ENCODE data around the gene CDIPT.
A peak's percentile ranks its signal among the peaks of the same experiment; 100 is the strongest.
"Not testable (repeated sequence)": the region's sequence is repeated elsewhere in the genome, so short reads cannot be mapped to it uniquely, and the experiment has no call there.

CDIPT gene

DNA sequence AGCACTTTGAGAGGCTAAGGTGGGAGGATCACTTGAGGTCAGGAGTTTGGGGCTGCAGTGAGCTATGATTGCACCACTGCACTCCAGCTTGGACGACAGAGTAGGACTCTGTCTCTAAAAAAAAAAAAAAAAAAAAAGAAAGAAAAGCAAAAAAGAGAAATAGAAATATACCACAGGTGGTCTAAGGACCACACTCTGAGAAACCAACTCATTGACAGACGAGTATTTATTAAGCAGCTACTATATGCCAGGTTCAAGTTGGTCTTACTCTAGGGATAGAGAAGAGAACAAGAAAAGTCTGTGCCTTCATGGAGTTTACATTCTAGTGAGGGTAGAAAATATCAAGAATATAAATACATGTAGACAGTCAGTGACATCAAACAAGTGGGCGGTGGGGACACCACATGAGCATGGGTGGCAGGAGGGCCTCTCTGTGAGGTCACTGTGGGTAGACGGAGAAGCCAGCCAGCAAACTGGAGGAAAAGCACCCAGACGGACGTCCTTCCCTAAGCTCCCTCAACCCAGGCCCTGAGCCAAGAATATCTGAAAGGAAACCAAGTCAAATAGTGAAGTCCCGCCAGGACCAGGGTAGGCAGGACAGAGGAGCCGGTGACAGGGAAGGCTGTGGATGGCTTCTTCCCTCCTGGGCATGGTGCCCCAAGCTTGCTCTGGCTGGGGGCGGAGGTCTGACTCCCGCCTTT is 4.7 kb downstream of the CDIPT start:
- DNase-seq (ENCODE audit: low read depth): no peak

DNA sequence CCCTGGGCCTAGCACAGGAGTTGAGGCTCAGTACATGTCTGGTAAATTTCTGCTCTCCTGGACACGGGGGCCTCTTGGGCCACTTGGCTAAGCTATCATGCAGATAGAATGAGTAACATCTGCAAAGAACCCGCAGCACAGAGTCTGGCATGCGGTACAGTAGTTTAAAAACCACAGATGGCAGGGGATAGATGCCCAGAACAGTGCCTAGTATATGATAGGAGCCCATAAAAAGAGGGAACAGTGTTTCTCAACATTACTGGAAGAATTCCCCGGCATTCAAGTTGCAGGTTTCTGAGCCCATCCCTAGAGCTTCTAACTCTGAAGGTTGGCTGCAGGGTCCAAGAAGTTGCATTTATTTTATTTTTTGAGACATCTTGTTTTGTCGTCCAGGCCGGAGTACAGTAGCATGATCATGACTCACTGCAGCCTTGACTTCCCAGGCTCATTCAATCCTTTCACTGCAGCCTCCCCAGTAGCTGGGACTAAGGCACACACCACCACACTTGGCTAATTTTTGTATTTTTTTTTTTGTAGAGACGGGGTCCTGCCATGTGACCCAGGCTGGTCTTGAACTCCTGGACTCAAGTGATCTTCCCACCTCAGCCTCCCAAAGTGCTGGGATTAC is 5.8 kb downstream of the CDIPT start:
- DNase-seq (ENCODE audit: low read depth): no peak

DNA sequence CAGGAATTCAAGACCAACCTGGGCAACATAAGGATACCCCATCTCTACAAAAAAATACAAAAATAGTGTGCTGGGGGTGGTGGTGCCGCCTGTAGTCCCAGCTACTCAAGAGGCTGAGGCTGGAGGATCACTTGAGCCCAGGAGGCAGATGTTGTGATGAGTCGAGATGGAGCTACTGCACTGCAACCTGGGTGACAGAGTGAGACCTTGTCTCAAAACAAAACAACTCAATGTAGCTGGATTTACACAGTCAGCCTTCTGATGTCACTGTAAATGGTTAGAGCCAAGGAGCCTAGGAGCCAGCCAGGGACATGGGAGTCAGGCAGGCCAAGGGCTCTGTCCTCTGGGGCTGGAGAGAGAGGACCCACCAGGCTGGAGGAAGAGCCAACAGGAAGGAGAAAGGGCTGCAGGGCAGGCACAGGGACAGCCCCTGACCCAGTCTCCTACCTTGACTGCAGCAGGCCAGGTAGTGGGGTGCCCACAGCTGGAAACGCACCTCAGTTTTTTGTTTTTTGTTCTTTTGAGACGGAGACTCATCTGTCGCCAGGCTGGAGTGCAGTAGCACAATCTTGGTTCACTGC is 8.4 kb downstream of the CDIPT start:
- DNase-seq (ENCODE audit: low read depth): no peak

DNA sequence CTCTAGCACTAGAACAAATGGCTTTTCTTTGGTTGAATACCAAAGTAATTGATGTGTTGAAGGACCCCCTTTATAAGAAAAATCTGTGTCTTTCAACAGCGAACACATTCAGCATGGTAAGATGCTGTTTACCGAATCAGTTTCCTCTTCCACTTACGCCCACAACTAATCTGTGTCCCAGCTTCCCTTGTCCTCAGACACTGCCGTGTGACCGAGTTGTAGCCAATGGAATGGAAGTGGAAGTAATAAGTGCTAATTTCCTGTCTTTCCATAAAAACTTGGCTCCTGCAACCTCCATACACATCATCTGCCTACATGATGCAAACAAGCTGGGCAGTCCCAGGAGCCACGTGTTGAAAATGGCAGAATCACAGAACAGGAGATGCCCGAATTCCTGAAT is 10.4 kb downstream of the CDIPT start:
- DNase-seq (ENCODE audit: low read depth): no peak

DNA sequence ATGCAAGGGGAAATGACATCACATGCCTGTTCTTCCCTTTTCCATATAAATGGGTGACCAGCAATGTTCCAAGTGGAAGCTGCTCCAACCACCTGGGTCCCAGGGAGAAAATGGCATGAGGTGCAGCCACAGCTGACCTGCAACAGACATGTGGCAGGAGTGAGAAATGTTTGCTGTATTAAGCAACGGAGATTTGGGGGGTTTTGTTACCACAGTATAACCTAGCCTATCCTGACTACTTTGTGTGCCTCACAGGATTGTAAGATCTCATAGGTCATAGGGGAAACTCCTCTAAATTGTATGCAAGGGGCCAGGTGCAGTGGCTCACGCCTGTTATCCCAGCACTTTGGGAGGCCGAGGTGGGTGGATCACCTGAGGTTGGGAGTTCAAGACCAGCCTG is 12.0 kb downstream of the CDIPT start:
- DNase-seq (ENCODE audit: low read depth): no peak

DNA sequence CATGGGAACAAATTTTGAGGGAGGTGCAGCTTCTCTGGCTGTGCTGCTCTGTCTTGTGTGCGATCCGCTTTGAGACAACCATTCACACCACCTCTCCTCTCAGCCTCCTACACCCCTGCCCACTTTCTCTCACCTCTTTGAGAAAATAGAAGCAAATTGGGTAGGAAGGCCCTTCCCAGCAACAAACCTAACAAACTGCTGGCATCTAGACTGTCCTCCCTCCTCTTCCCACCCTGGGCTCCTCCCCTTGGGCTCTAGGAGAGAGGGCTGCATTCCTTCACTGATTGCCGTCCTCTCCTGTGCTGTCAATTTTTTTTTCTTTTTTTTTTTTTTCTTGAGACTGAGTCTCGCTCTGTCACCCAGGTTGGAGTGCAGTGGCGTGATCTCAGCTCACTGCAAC is 13.5 kb downstream of the CDIPT start:
- no peak for DNase-seq (ENCODE audit: low read depth)

DNA sequence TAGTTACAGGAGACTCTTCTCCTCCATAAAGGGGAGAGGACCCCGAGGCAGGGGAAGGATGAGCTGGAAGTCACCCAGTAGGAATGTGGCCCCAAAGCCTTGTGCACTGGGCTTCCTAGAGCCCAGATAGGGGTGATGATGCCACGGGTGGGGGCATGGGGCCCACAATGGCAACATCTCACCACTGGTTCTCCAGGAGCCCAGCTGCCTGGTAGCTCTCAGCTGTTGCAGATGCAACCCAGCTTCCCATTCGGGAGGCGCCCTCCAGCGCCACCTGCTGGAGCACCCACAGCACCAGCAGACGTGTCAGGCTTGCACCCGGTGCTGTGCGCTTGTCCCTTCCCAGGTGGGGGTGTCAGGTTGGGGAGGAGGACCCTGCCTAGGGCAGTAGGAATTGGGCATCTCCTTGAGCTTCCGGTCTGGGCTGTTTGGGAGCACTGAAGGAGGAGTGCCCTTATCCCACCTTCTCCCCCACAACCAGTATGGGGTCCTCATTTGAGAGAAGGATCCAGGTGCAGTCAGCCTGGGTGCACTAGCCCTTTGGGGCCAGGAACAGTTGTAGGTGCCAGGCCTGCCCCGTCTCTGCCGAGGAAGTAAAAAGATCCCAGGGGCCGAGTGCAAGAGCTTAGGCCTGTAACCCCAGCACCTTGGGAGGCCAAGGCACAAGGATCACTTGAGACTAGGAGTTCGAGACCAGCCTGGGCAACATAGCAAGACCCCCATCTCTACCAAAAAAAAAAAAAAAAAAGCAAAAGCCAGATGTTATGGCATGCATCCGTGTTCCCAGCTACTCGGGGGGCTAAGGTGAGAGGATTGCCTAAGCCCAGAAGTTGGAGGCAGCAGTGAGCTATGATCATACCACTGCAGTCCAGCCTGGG is 14.4 kb downstream of the CDIPT start:
- DNase-seq (ENCODE audit: low read depth): peak; percentile 60

DNA sequence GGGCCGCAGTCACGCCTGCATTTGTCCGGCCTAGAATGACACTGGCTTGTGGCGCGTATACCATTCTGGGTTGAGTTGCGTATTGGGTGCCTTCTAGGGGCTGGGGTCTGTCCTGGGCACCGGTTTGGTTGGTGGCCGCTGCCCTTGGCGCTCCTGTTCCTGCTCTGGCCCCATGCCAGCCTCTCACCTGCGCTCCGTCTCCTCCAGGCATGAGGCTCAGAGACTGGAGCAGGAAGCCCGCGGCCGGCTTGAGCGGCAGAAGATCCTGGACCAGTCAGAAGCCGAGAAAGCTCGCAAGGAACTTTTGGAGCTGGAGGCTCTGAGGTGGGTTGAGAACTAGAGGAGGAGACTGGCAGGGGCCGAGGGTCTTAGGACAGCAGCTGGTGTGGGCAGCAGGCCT is 17.4 kb downstream of the CDIPT start:
- DNase-seq (ENCODE audit: low read depth): no peak

DNA sequence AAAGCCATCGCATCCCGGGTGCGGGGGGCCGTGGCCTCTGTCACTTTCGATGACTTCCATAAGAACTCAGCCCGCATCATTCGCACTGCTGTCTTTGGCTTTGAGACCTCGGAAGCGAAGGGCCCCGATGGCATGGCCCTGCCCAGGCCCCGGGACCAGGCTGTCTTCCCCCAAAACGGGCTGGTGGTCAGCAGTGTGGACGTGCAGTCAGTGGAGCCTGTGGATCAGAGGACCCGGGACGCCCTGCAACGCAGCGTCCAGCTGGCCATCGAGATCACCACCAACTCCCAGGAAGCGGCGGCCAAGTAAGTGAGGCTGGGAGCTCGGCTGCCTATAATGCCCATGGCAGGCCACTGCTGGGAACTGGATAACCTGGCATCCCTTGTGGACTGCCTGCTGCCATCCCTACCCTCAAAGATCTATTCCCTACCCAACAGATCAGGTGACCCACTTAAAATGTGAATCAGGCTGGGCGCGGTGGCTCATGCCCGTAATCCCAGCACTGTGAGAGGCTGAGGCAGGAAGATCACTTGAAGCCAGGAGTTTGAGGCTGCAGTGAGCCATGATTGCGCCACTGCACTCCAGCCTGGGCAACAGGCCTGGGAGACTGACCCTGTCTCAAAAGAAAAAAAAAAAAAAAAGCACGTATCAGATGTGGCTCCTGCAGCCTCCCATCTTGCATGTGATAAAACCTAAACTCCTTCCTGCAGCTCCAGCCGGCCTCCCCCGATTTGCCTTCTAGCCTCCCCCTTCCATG is 18.3 kb downstream of the CDIPT start:
- no peak for DNase-seq (ENCODE audit: low read depth)

DNA sequence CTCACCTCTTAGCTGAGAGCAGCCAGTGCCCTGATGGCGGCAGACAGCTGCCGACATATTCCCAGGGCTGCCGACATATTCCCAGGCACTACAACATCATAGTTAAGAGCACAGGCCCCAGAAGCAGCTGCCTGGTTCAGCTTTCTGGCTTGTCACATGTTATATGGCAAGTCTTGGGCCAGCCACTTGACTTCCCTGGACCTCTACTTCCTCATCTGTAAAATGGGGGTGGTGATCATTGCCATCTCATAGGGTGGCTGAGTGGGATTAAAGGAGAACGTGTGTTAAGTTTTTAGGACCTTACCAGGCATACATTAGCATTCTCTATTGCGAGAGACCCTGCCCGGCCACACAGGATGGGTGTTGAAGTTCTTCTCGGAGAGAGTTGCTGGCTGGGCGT is 19.1 kb downstream of the CDIPT start:
- DNase-seq (ENCODE audit: low read depth): no peak

DNA sequence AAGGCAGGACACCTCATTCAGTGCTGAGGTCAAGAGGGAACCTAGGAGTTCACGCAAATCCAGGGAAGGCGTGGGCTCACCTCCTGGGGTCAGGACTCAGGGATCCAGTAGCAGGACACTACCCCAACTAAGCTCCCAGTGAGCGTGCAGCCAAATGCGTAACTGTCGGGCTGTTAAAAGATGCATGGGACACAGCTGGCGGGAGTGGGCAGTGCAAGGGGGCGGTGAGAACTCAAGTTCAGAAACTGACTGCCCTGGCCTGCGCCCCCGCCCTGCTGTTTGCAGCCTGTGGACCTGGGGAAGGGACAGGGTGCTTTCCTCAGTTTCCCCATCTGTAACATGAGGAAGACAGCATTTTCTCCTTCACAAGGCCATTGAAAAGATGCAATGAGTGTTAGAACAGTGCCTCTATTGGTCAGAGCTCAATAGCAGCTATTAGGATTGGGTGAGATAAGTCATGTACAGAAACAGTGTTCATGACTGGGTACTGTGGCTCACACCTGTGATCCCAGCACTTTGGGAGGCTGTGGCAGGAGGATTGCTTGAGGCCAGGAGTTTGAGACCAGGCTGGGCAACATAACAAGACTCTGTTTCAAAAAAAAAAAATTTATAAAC is 20.2 kb downstream of the CDIPT start:
- no peak for DNase-seq (ENCODE audit: low read depth)

DNA sequence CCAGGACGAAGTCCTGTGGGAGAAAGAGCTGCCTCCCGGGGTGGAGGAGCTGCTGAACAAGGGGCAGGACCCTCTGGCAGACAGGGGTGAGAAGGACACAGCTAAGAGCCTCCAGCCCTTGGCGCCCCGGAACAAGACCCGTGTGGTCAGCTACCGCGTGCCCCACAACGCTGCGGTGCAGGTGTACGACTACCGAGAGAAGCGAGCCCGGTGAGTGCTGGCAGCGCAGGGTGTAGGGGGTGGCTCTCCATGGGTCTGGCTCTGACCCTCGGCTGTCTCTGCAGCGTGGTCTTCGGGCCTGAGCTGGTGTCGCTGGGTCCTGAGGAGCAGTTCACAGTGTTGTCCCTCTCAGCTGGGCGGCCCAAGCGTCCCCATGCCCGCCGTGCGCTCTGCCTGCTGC is 21.4 kb downstream of the CDIPT start:
- no peak for DNase-seq (ENCODE audit: low read depth)

DNA sequence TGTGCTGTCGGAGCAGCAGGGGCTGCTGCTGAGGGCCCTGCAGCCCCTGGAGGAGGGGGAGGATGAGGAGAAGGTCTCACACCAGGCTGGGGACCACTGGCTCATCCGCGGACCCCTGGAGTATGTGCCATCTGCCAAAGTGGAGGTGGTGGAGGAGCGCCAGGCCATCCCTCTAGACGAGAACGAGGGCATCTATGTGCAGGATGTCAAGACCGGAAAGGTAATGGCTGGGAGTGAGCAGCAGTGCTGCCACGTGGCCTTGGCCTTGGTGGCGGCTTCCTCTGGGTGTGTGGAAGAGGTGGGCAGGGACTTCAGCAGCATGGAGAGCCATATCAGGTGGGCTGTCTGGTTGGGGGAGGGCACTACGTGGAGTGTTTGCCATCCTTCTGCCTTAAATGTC is 22.8 kb downstream of the CDIPT start:
- no peak for DNase-seq (ENCODE audit: low read depth)

DNA sequence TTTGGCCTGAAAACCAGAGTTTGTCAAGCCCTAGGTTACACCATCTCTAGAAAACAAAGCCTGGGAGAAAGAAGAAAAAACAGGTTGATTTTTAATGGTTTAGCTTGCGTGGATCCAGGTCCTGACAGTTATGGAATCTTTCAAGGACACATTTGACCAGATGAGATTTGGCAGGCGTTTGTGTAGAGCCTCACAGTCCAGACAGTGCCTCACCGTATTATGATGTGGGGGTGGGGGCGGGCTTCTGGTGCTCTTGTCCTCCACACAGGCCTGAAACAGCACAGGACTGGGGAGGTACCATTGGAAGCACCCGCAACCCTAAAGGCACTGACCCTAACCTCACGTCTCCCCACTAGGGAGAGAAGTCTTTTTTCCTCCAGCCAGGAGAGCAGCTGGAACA is 23.2 kb downstream of the CDIPT start:
- DNase-seq (ENCODE audit: low read depth): no peak

DNA sequence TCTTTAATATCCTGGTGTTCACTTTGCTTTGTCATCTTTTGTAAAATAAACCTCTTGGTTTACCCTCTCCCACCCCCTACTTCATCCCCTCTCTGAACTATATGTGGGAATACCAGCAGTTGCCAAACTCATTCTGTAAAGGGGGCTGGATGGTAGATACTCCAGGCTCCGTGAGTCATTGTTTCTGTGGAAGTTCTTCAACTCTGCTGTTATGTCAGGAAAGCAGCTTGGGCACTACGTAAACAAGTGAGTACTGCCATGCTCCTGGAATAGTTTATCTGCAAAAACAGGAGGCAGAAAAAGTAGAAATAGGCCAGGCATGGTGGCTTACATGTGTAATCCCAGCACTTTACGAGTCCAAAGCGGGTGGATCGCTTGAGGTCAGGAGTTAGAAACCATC is 25.2 kb downstream of the CDIPT start:
- no peak for DNase-seq (ENCODE audit: low read depth)

DNA sequence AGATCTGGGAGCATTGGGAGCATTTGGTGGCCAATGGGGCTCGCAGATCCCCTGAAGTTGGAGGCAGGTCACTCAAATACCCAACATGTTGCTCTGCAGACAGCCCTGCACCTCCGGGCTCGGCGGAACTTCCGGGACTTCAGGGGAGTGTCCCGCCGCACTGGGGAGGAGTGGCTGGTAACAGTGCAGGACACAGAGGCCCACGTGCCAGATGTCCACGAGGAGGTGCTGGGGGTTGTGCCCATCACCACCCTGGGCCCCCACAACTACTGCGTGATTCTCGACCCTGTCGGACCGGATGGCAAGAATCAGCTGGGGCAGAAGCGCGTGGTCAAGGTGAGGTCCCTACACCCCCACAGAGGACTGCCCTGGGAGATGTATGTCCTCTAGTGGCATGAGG is 26.4 kb downstream of the CDIPT start:
- DNase-seq (ENCODE audit: low read depth): no peak

DNA sequence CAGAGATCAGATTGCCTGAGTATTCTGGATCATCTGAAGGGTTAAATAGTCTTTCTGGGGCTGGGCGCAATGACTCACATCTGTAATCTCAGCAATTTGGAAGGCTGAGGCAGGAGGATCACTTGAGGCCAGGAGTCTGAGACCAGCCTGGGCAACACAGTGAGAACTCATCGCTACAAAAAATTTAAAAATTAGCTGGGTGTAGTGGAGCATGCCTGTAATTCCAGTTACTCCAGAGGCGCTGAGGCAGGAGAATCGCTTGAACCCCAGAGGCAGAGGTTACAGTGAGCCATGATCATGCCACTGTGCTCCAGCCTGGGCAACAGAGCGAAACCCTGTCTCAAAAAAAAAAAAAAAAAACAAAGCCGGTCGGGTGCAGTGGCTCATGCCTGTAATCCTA is 27.1 kb downstream of the CDIPT start:
- no peak for DNase-seq (ENCODE audit: low read depth)

DNA sequence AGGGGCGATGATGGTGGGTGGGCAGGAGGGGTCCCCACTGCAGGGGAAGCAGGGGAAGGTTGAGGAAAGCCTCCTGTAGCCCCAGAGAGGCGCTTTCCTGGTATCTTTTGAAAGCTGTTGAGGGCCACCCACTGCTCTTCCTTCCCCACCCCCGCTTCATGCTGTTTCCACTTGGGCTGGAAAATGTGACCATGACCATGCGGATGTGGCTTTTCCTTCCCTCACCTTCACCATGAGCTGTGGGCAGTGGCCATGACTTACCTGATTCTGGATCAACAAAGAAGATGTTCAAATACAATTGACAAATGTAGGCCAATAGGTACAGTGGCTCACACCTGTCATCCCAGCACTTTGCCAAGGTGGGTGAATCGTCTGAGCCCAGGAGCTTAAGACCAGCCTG is 28.9 kb downstream of the CDIPT start:
- DNase-seq (ENCODE audit: low read depth): no peak

DNA sequence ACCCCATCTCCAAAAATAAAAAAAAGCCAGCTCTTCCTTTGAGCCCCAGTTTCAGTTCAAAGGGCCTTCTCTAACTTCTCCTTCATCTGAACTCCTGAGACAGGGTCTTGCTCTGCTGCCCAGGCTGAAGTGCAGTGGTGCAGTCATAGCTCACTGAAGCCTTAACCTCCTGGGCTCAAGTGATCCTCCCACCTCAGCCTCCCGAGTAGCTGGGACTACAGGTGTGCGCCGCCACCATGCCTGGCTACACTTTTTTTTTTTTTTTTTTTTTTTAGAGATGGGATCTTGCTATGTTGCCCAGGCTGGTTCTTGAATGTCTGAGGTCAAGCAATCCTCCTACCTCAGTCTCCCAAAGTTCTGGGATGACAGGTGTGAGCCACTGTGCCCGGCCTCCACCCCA is 29.8 kb downstream of the CDIPT start:
- DNase-seq (ENCODE audit: low read depth): not testable (repeated sequence)

DNA sequence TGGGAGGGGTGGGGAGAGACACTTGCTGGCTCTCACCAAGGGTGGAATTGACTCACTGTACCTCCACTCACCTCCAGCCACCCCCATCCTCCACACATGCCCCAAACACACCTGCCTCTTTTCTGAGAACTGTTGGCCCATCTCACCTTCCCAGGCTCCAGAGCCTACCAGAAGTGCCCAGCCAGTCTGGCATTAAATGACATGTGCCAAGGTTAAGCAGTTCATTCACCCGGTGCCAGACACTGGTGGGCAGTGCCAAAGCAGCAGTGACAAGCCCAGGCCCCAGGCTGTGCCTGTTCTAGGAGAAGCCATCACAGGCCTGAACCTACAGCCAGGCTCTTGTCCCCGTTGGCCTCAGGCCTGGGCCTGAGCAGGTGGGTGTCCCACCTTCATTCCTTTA is 31.5 kb downstream of the CDIPT start:
- no peak for DNase-seq (ENCODE audit: low read depth)

DNA sequence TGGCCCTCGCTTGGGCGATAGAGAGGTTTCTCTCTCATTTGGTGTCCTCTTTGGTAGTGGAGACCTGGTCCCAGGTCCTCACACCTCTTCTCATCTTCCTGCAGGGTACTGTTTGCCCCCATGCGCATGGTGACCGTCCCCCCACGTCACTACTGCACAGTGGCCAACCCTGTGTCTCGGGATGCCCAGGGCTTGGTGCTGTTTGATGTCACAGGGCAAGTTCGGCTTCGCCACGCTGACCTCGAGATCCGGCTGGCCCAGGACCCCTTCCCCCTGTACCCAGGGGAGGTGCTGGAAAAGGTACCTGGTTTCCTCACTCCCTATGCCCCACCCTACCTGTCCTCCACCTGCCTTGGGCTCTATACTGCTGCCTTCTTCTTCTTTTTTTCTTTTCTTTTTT is 32.3 kb downstream of the CDIPT start:
- DNase-seq (ENCODE audit: low read depth): no peak

DNA sequence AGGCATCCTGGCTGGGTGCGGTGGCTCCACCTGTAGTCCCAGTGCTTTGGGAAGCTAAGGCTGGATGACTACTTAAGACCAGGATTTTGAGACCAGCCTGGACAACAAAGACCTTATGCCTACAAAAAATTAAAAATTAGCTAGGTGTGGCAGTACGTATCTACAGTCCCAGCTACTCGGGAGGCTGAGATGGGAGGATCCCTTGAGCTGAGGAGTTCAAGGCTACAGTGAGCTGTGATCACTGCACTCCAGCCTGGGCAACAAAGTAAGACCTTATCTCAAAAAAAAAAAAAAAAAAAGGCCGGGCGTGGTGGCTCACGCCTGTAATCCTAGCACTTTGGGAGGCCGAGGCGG is 36.7 kb downstream of the CDIPT start:
- DNase-seq (ENCODE audit: low read depth): no peak
